ENCODE data around the gene MICOS13. TPM values are rescaled to one million over a fixed set of nuclear protein-coding genes. Genes with fewer than 3 reads are reported as not detected.

The MICOS13 gene
- total RNA-seq, 1 donor from 2014 or later: 23.6 TPM

GRCh38 chr19:5683177-5683886 lies 3.0 kb upstream of the MICOS13 start:
- H3K4me3 Mint-ChIP-seq (ENCODE audit: unreplicated experiment): no peak overlapping the region
- H3K27ac Mint-ChIP-seq (ENCODE audit: unreplicated experiment): no peak overlapping the region
- TF ChIP-seq, protein P1, sequence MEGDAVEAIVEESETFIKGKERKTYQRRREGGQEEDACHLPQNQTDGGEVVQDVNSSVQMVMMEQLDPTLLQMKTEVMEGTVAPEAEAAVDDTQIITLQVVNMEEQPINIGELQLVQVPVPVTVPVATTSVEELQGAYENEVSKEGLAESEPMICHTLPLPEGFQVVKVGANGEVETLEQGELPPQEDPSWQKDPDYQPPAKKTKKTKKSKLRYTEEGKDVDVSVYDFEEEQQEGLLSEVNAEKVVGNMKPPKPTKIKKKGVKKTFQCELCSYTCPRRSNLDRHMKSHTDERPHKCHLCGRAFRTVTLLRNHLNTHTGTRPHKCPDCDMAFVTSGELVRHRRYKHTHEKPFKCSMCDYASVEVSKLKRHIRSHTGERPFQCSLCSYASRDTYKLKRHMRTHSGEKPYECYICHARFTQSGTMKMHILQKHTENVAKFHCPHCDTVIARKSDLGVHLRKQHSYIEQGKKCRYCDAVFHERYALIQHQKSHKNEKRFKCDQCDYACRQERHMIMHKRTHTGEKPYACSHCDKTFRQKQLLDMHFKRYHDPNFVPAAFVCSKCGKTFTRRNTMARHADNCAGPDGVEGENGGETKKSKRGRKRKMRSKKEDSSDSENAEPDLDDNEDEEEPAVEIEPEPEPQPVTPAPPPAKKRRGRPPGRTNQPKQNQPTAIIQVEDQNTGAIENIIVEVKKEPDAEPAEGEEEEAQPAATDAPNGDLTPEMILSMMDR (IDR thresholded peaks at IDR 0.05; ENCODE audit: unreplicated experiment): no peak
- H3K4me1 Mint-ChIP-seq (ENCODE audit: unreplicated experiment): peaks cover 23% of the 10 kb centered on the region
- DNase-seq (ENCODE audit: low spot score): no peak
- H3K9me3 Mint-ChIP-seq (ENCODE audit: unreplicated experiment): no peaks in the 10 kb centered on the region
- peaks cover 22% of the 10 kb centered on the region for H3K27me3 Mint-ChIP-seq (ENCODE audit: unreplicated experiment)
- H3K36me3 Mint-ChIP-seq (ENCODE audit: low read depth, unreplicated experiment): peaks cover 11% of the 10 kb centered on the region

GRCh38 chr19:5682107-5682482 lies 1.8 kb upstream of the MICOS13 start:
- no peak for DNase-seq (ENCODE audit: low spot score)
- Mint-ChIP-seq H3K36me3 (ENCODE audit: low read depth, unreplicated experiment) (peaks cover 9% of the 10 kb centered on the region), H3K4me3 (ENCODE audit: unreplicated experiment) (peak overlapping the region; percentile 93), H3K4me1 (ENCODE audit: unreplicated experiment) (peaks cover 21% of the 10 kb centered on the region), H3K9me3 (ENCODE audit: unreplicated experiment) (no peaks in the 10 kb centered on the region), H3K27me3 (ENCODE audit: unreplicated experiment) (peaks cover 26% of the 10 kb centered on the region), H3K27ac (ENCODE audit: unreplicated experiment) (no peak overlapping the region)
- TF ChIP-seq, protein P1 (IDR thresholded peaks at IDR 0.05; ENCODE audit: unreplicated experiment): no peak

DNA sequence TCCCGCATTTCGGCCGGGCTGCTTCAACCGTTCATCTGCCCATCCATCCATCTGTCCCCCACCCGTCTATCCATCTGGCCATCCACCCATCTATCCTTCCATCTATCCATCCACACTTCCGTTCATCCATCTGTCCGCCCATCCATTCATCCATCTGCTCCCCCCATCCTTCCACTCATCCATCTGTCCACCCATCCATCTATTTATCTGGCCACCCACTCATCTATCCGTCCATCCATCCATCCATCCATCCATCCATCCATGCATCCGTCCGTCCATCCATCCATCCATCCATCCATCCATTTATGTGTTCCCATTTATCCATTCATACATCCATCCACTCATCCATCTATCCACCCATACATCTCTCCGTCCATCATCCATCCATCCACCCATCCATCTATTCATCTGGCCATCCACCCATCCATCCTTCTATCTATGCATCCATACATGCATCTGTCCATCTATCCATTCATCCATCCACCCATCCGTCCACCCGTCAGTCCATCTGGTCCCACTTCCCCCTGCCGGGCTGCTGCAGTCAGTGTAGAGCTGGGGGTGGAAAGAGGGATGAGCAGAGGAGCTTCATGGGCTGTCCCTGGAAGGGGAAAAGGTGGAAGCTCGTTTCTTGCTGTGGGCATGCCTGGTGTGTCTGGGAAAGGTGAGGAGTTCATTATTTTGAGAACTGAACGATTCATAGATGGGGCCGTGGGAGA lies 1.2 kb upstream of the MICOS13 start:
- Mint-ChIP-seq H3K27me3 (ENCODE audit: unreplicated experiment) (peaks cover 26% of the 10 kb centered on the region), H3K4me1 (ENCODE audit: unreplicated experiment) (peaks cover 21% of the 10 kb centered on the region), H3K36me3 (ENCODE audit: low read depth, unreplicated experiment) (peaks cover 9% of the 10 kb centered on the region), H3K4me3 (ENCODE audit: unreplicated experiment) (peak overlapping the region; percentile 93), H3K9me3 (ENCODE audit: unreplicated experiment) (no peaks in the 10 kb centered on the region), H3K27ac (ENCODE audit: unreplicated experiment) (peak overlapping the region; percentile 91)
- DNase-seq (ENCODE audit: low spot score): no peak
- TF ChIP-seq, protein P1 (IDR thresholded peaks at IDR 0.05; ENCODE audit: unreplicated experiment): no peak

GRCh38 chr19:5680084-5680436 lies 256 bp downstream of the MICOS13 start:
- DNase-seq (ENCODE audit: low spot score): no peak
- peaks cover 24% of the 10 kb centered on the region for H3K27me3 Mint-ChIP-seq (ENCODE audit: unreplicated experiment)
- H3K27ac Mint-ChIP-seq (ENCODE audit: unreplicated experiment): peak overlapping the region; percentile 97
- TF ChIP-seq, protein P1 (IDR thresholded peaks at IDR 0.05; ENCODE audit: unreplicated experiment): no peak
- no peaks in the 10 kb centered on the region for H3K9me3 Mint-ChIP-seq (ENCODE audit: unreplicated experiment)
- H3K36me3 Mint-ChIP-seq (ENCODE audit: low read depth, unreplicated experiment): peaks cover 13% of the 10 kb centered on the region
- peak overlapping the region; percentile 94 for H3K4me3 Mint-ChIP-seq (ENCODE audit: unreplicated experiment)
- peaks cover 30% of the 10 kb centered on the region for H3K4me1 Mint-ChIP-seq (ENCODE audit: unreplicated experiment)
